PC-3 (cell line): Measurements from ENCODE around the gene ADARB2. TPM values are rescaled to one million over a fixed set of nuclear protein-coding genes. Genes with fewer than 3 reads are reported as not detected.

Experiments
- ATAC-seq: fragments of 200-7000 bp; cut with Tn5 transposase; 2 replicates; pipeline ENCODE4 v1.9.1; 2020; ENCODE audit warnings: mild to moderate bottlenecking, moderate library complexity
- BruUV-seq: library from RNA; stranded (reverse); fragments of 400-500 nt; replicated peaks from 2 replicates; lab custom pipeline; 2021; lab: Mats Ljungman, UMichigan
- CTCF ChIA-PET: fragments of 300-600 bp; sonication (Branson Sonifier 250); formaldehyde crosslinking; loops from one replicate; lab custom pipeline; 2022; ENCODE audit warnings: antibody characterized with exemption; lab: Charles Lee
- POLR2A ChIA-PET: fragments of 300-600 bp; sonication (Branson Sonifier 250); formaldehyde crosslinking; loops from one replicate; lab custom pipeline; 2022; ENCODE audit warnings: antibody characterized with exemption; ENCODE audit not compliant: unreplicated experiment; lab: Charles Lee
- DNase-seq: peaks from one replicate; pipeline ENCODE4 v3.0.0-alpha.2; 2015
- H2AFZ ChIP-seq: fragments of 300-600 bp; sonication (generic); 2 replicates; pipeline ENCODE4 v1.6.0; 2016; ENCODE audit warnings: antibody characterized with exemption, low read length
- H3F3A ChIP-seq: fragments of 300-600 bp; sonication (generic); one replicate; pipeline ENCODE4 v1.6.0; 2017; ENCODE audit warnings: antibody characterized with exemption, low read length, control low read depth, mild to moderate bottlenecking; ENCODE audit not compliant: unreplicated experiment
- H3K27ac ChIP-seq: fragments of 300-600 bp; sonication (generic); 2 replicates; pipeline ENCODE4 v1.5.1; 2016; ENCODE audit warnings: mild to moderate bottlenecking, low read length
- H3K27me3 ChIP-seq: fragments of 300-600 bp; sonication (generic); 2 replicates; pipeline ENCODE4 v1.6.1; 2016; ENCODE audit warnings: low read length, mixed read lengths
- H3K36me3 ChIP-seq: fragments of 300-600 bp; sonication (generic); 2 replicates; pipeline ENCODE4 v1.6.1; 2016; ENCODE audit warnings: low read depth, mixed run types, low read length, mixed read lengths
- H3K4me1 ChIP-seq: fragments of 300-600 bp; sonication (generic); 2 replicates; pipeline ENCODE4 v1.5.1; 2016; ENCODE audit warnings: low read length; ENCODE audit not compliant: insufficient read depth
- H3K4me2 ChIP-seq: fragments of 300-600 bp; sonication (generic); 2 replicates; pipeline ENCODE4 v1.6.0; 2016; ENCODE audit warnings: low read length
- H3K4me3 ChIP-seq: fragments of 300-600 bp; sonication (generic); 2 replicates; pipeline ENCODE4 v1.5.1; 2016; ENCODE audit warnings: mild to moderate bottlenecking, low read length, mixed read lengths
- H3K79me2 ChIP-seq: fragments of 300-600 bp; sonication (generic); 2 replicates; pipeline ENCODE4 v1.6.1; 2017; ENCODE audit warnings: low read length, mixed read lengths
- H3K9ac ChIP-seq: fragments of 300-600 bp; sonication (generic); 2 replicates; pipeline ENCODE4 v1.6.0; 2016; ENCODE audit warnings: mild to moderate bottlenecking, low read length
- H3K9me2 ChIP-seq: fragments of 300-600 bp; sonication (generic); replicated peaks from 2 replicates; pipeline ENCODE4 v1.6.1; 2016; ENCODE audit warnings: mixed run types, low read length, mixed read lengths
- H3K9me3 ChIP-seq: fragments of 300-600 bp; sonication (generic); 2 replicates; pipeline ENCODE4 v1.6.1; 2016; ENCODE audit warnings: low read length, mixed read lengths
- H4K20me1 ChIP-seq: fragments of 300-600 bp; sonication (generic); 2 replicates; pipeline ENCODE4 v1.6.1; 2016; ENCODE audit warnings: low read length, mixed read lengths
- EZH2 ChIP-seq: fragments of 300-600 bp; sonication (generic); IDR thresholded peaks from one replicate; pipeline ENCODE4 v1.6.1; 2017; ENCODE audit warnings: antibody characterized with exemption, mild to moderate bottlenecking, low read length; ENCODE audit not compliant: unreplicated experiment
- EZH2phosphoT487 ChIP-seq: fragments of 300-600 bp; sonication (generic); IDR thresholded peaks from 2 replicates; pipeline ENCODE4 v1.6.1; 2018; ENCODE audit warnings: mild to moderate bottlenecking, antibody characterized with exemption, low read length, borderline replicate concordance
- intact Hi-C: fragments of 100-400 bp; cut with micrococcal nuclease; formaldehyde crosslinking; loops from 2 replicates; pipeline ENCODE4 v1.9.0; 2023
- total RNA-seq: library from RNA; depleted of rRNA; stranded (reverse); fragments of >200 nt; gene quantifications from 2 replicates; pipeline ENCODE4 v1.2.3, GENCODE V29; 2014
- TF ChIP-seq, protein P1 (sequence below): fragments of 300-600 bp; sonication (generic); conservative IDR thresholded peaks from 2 replicates; pipeline ENCODE4 v1.5.1; 2017; ENCODE audit warnings: antibody characterized with exemption, low read depth, mild to moderate bottlenecking, low read length

ADARB2 gene
- total RNA-seq, 1 experiment from 2014 or later: not detected

DNA sequence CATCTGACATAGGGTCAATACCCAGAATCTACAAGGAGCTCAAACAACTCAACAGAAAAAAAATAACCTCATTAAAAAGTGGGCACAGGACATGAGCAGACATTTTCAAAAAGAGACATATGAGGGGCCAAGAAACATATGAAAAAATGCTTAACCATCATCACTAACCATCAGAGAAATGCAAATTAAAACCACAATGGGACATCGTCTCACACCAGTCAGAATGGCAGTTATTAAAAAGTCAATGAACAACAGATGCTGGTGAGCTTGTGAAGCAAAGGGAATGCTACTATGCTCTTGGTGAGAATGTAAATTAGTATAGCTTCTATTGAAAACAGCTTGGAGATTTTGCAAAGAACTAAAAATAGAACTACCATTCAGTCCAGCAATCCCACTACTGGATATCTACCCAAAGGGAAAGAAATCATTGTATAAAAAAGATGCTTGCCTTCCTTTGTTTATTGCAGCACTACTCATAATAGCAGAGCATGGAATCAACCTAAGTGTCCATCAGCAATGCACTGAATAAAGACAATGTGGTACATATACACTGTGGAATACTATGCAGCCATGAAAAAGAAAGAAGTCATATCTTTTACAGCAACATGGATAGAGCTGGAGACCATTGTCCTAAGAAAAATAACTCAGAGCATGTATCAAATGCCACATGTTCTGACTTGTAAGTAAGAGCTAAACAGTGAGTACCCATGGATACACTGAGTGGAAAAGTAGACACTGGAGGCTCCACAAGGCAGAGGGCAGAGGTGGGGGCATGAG, 139.8 kb downstream of the ADARB2 start:
- ChIA-PET CTCF (no interaction called here), POLR2A (no interaction called here)
- Histone ChIP-seq H4K20me1 (no peaks in the 10 kb centered on the region), H3K4me2 (no peak overlapping the region), H3K36me3 (no peaks in the 10 kb centered on the region), H3K27ac (no peak overlapping the region), H2AFZ (no peak overlapping the region), H3K9me3 (no peaks in the 10 kb centered on the region), H3K9ac (no peak overlapping the region), H3K79me2 (no peaks in the 10 kb centered on the region), H3K9me2 (no peaks in the 10 kb centered on the region), H3K4me3 (no peak overlapping the region), H3F3A (no peaks in the 10 kb centered on the region), H3K4me1 (no peaks in the 10 kb centered on the region), H3K27me3 (no peaks in the 10 kb centered on the region)
- no peak for TF ChIP-seq EZH2
- TF ChIP-seq, protein P1, sequence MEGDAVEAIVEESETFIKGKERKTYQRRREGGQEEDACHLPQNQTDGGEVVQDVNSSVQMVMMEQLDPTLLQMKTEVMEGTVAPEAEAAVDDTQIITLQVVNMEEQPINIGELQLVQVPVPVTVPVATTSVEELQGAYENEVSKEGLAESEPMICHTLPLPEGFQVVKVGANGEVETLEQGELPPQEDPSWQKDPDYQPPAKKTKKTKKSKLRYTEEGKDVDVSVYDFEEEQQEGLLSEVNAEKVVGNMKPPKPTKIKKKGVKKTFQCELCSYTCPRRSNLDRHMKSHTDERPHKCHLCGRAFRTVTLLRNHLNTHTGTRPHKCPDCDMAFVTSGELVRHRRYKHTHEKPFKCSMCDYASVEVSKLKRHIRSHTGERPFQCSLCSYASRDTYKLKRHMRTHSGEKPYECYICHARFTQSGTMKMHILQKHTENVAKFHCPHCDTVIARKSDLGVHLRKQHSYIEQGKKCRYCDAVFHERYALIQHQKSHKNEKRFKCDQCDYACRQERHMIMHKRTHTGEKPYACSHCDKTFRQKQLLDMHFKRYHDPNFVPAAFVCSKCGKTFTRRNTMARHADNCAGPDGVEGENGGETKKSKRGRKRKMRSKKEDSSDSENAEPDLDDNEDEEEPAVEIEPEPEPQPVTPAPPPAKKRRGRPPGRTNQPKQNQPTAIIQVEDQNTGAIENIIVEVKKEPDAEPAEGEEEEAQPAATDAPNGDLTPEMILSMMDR: no peak
- no peak for TF ChIP-seq EZH2phosphoT487
- intact Hi-C loops: no loop called here
- no peak for ATAC-seq
- BruUV-seq: no TSS peak
- DNase-seq: no peak

DNA sequence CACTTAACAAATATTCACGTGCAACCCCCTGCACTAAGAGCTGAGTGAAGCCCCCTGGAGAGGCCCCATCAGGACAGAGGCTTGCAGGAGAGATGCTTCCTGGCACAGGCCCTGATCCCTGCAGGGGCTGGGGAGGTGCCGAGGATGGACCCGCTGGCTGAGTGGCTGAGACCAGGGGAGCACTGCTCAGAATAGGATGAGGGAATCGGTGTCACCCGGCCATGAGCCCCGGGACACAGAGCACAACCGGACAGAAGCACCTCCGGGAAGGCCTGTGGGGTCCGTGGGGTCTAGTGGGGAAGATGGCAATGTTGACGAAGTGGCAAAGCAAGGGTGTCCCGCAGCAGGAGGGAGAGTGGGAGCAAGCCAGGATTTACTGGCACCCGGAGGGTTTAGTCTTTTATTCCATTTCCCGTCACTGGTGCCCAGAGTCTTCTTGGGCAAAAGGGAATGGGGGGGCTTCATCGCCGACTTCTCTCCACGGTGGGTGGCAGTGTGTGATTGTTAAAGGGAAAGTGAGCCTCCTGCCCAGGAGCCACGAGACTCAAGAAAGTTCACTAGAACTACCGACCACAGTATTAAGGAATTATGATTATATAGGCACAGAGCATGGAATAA, 140.7 kb downstream of the ADARB2 start:
- no peaks in the 10 kb centered on the region for H3F3A ChIP-seq
- BruUV-seq: no TSS peak
- H3K79me2 ChIP-seq: no peaks in the 10 kb centered on the region
- DNase-seq (no peak), ATAC-seq (no peak)
- TF ChIP-seq, protein P1: no peak
- TF ChIP-seq EZH2: no peak
- no peak for TF ChIP-seq EZH2phosphoT487
- H3K9me3 ChIP-seq: no peaks in the 10 kb centered on the region
- H3K4me3 ChIP-seq: no peak overlapping the region
- no peaks in the 10 kb centered on the region for H3K9me2 ChIP-seq
- H3K27ac ChIP-seq: no peak overlapping the region
- H3K9ac ChIP-seq: no peak overlapping the region
- no peaks in the 10 kb centered on the region for H3K4me1 ChIP-seq
- H4K20me1 ChIP-seq: no peaks in the 10 kb centered on the region
- intact Hi-C loops: no loop called here
- H3K36me3 ChIP-seq: no peaks in the 10 kb centered on the region
- H3K4me2 ChIP-seq: no peak overlapping the region
- no peaks in the 10 kb centered on the region for H3K27me3 ChIP-seq
- no peak overlapping the region for H2AFZ ChIP-seq
- CTCF ChIA-PET: no interaction called here
- POLR2A ChIA-PET: no interaction called here

DNA sequence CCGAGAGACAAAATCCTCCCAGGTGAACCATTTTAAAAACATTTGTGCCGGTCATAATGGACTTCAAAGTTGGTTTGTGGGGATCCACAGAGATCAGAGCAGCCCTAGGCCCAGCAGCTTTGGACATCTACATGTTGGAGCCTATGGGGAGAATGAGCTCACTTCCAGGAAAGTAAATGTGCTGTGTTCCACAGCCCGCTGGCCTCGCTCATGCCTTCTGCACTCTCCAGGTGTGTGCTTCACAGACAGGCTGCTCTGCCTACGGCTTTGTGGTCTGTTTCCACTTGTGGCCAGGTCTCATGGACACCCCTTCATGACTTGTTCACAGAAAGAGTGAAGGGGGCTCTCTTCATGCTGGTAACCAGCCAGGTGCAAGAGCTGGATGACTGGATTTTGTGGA, 141.6 kb downstream of the ADARB2 start:
- H3K4me2 ChIP-seq: no peak overlapping the region
- no peak overlapping the region for H3K4me3 ChIP-seq
- H3K9me3 ChIP-seq: no peaks in the 10 kb centered on the region
- H3K36me3 ChIP-seq: no peaks in the 10 kb centered on the region
- no peaks in the 10 kb centered on the region for H3K4me1 ChIP-seq
- H3K9me2 ChIP-seq: no peaks in the 10 kb centered on the region
- H3F3A ChIP-seq: no peaks in the 10 kb centered on the region
- TF ChIP-seq, protein P1: no peak
- no peak for TF ChIP-seq EZH2
- TF ChIP-seq EZH2phosphoT487: no peak
- intact Hi-C loops: no loop called here
- no TSS peak for BruUV-seq
- H2AFZ ChIP-seq: no peak overlapping the region
- H4K20me1 ChIP-seq: no peaks in the 10 kb centered on the region
- no peak overlapping the region for H3K27ac ChIP-seq
- ATAC-seq: no peak
- no peak overlapping the region for H3K9ac ChIP-seq
- H3K27me3 ChIP-seq: no peaks in the 10 kb centered on the region
- no peak for DNase-seq
- ChIA-PET POLR2A (no interaction called here), CTCF (no interaction called here)
- no peaks in the 10 kb centered on the region for H3K79me2 ChIP-seq
